ENCODE data around the gene TWF2. TPM values are rescaled to one million over a fixed set of nuclear protein-coding genes. Genes with fewer than 3 reads are reported as not detected.

Gene TWF2
- total and polyA plus RNA-seq, 2 of the 13 experiments (the other 11 are each of a cell fraction or from before 2014, with no cell fraction given), result 45.5 to 108 TPM

GRCh38 chr3:52278510-52279069, 39.6 kb upstream of the TWF2 start, which contains the start of gene WDR82 (continued):
- no peak for TF ChIP-seq ZNF292 (CRISPR knock-in tag; IDR thresholded peaks at IDR 0.05; ENCODE audit: borderline replicate concordance, low read depth)
- no peak for TF ChIP-seq ZNF513 (CRISPR knock-in tag; conservative IDR thresholded peaks at IDR 0.05)
- no peak; the same call in 1 of the 2 replicates for TF ChIP-seq WIZ (CRISPR knock-in tag; IDR thresholded peaks at IDR 0.05)
- peak; percentile 82 for TF ChIP-seq SP4 (CRISPR knock-in tag; IDR thresholded peaks at IDR 0.05)
- TF ChIP-seq, protein P1, sequence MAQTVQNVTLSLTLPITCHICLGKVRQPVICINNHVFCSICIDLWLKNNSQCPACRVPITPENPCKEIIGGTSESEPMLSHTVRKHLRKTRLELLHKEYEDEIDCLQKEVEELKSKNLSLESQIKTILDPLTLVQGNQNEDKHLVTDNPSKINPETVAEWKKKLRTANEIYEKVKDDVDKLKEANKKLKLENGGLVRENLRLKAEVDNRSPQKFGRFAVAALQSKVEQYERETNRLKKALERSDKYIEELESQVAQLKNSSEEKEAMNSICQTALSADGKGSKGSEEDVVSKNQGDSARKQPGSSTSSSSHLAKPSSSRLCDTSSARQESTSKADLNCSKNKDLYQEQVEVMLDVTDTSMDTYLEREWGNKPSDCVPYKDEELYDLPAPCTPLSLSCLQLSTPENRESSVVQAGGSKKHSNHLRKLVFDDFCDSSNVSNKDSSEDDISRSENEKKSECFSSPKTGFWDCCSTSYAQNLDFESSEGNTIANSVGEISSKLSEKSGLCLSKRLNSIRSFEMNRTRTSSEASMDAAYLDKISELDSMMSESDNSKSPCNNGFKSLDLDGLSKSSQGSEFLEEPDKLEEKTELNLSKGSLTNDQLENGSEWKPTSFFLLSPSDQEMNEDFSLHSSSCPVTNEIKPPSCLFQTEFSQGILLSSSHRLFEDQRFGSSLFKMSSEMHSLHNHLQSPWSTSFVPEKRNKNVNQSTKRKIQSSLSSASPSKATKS (CRISPR knock-in tag; IDR thresholded peaks at IDR 0.05), result no peak
- TF ChIP-seq ZNF564 (CRISPR knock-in tag; IDR thresholded peaks at IDR 0.05), result peak; percentile 43
- 0 out of 2 replicates have a peak, but pooled peaks have one; percentile 8 for TF ChIP-seq KLF11 (CRISPR knock-in tag; IDR thresholded peaks at IDR 0.05)
- no peak for TF ChIP-seq ZBTB46 (CRISPR knock-in tag; IDR thresholded peaks at IDR 0.05; ENCODE audit: borderline replicate concordance)
- TF ChIP-seq ZFP62 (CRISPR knock-in tag; IDR thresholded peaks at IDR 0.05), result 0 out of 2 replicates have a peak, but pooled peaks have one; percentile 27
- TF ChIP-seq ARID4A (CRISPR knock-in tag; IDR thresholded peaks at IDR 0.05; ENCODE audit: borderline replicate concordance), result peak; percentile 64; the same call in 1 of the 2 replicates
- TF ChIP-seq ZNF589 (CRISPR knock-in tag; conservative IDR thresholded peaks at IDR 0.05), result no peak; the same call in 1 of the 2 replicates
- no peak for TF ChIP-seq ZNF101 (CRISPR knock-in tag; IDR thresholded peaks at IDR 0.05; ENCODE audit: borderline replicate concordance, low read depth)
- no peak for TF ChIP-seq EZH2 (conservative IDR thresholded peaks at IDR 0.05; ENCODE audit: low read depth, low read length)
- TF ChIP-seq ZNF382 (CRISPR knock-in tag; IDR thresholded peaks at IDR 0.05; ENCODE audit: borderline replicate concordance), result no peak
- TF ChIP-seq ZNF567 (CRISPR knock-in tag; IDR thresholded peaks at IDR 0.05; ENCODE audit: borderline replicate concordance), result 0 out of 2 replicates have a peak, but pooled peaks have one; percentile 45
- TF ChIP-seq, protein P2, sequence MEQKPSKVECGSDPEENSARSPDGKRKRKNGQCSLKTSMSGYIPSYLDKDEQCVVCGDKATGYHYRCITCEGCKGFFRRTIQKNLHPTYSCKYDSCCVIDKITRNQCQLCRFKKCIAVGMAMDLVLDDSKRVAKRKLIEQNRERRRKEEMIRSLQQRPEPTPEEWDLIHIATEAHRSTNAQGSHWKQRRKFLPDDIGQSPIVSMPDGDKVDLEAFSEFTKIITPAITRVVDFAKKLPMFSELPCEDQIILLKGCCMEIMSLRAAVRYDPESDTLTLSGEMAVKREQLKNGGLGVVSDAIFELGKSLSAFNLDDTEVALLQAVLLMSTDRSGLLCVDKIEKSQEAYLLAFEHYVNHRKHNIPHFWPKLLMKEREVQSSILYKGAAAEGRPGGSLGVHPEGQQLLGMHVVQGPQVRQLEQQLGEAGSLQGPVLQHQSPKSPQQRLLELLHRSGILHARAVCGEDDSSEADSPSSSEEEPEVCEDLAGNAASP (CRISPR knock-in tag; IDR thresholded peaks at IDR 0.05; ENCODE audit: borderline replicate concordance), result peak; percentile 52
- TF ChIP-seq ZNF773 (CRISPR knock-in tag; IDR thresholded peaks at IDR 0.05; ENCODE audit: borderline replicate concordance), result no peak
- TF ChIP-seq ARNT2 (CRISPR knock-in tag; IDR thresholded peaks at IDR 0.05; ENCODE audit: low read depth), result no peak; the same call in 1 of the 2 replicates
